ENCODE results near the gene GALNTL6.

- TF ChIP-seq CTCF (IDR thresholded peaks at IDR 0.05) (no peak), EZH2 (IDR thresholded peaks at IDR 0.05; ENCODE audit: borderline replicate concordance, insufficient read depth, low read depth, low read length, poor library complexity, severe bottlenecking) (no peak)
Observed at GRCh38 chr4:172794307-172794703, 981.1 kb downstream of the GALNTL6 start.
